Measurements from ENCODE around the gene AGBL4.

- no peak for TF ChIP-seq POLR2A (IDR thresholded peaks at IDR 0.05)
- TF ChIP-seq, protein P1, sequence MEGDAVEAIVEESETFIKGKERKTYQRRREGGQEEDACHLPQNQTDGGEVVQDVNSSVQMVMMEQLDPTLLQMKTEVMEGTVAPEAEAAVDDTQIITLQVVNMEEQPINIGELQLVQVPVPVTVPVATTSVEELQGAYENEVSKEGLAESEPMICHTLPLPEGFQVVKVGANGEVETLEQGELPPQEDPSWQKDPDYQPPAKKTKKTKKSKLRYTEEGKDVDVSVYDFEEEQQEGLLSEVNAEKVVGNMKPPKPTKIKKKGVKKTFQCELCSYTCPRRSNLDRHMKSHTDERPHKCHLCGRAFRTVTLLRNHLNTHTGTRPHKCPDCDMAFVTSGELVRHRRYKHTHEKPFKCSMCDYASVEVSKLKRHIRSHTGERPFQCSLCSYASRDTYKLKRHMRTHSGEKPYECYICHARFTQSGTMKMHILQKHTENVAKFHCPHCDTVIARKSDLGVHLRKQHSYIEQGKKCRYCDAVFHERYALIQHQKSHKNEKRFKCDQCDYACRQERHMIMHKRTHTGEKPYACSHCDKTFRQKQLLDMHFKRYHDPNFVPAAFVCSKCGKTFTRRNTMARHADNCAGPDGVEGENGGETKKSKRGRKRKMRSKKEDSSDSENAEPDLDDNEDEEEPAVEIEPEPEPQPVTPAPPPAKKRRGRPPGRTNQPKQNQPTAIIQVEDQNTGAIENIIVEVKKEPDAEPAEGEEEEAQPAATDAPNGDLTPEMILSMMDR (IDR thresholded peaks at IDR 0.05): no peak
Observed at GRCh38 chr1:48495911-48496310, 1527.8 kb downstream of the AGBL4 start.
